ENCODE results near the gene ECHS1. TPM values are rescaled to one million over a fixed set of nuclear protein-coding genes. Genes with fewer than 3 reads are reported as not detected.

The ECHS1 gene
- total and polyA plus RNA-seq, 2 experiments from 2014 or later: 92.1 to 127 TPM

GRCh38 chr10:133421336-133422222, 48.4 kb upstream of the ECHS1 start (continued):
- TF ChIP-seq CTCF (conservative IDR thresholded peaks at IDR 0.05; ENCODE audit: low read depth in 2 of 2) (no peak), REST (IDR thresholded peaks at IDR 0.05; ENCODE audit: unreplicated experiment) (no peak), EZH2 (IDR thresholded peaks at IDR 0.05; ENCODE audit: low read depth, unreplicated experiment) (no peak), STAT1 (IDR thresholded peaks at IDR 0.05; ENCODE audit: unreplicated experiment) (no peak), JUNB (IDR thresholded peaks at IDR 0.05; ENCODE audit: unreplicated experiment) (no peak), ZNF114 (CRISPR knock-in tag; IDR thresholded peaks at IDR 0.05) (no peak), EZH2phosphoT487 (IDR thresholded peaks at IDR 0.05; ENCODE audit: unreplicated experiment) (no peak), ZNF331 (CRISPR knock-in tag; IDR thresholded peaks at IDR 0.05; ENCODE audit: low read depth) (no peak), NANOG (IDR thresholded peaks at IDR 0.05; ENCODE audit: borderline replicate concordance) (no peak), CREB1 (CRISPR knock-in tag; IDR thresholded peaks at IDR 0.05; ENCODE audit: low read depth) (no peak), ETS1 (IDR thresholded peaks at IDR 0.05) (no peak), POLR2AphosphoS5 (IDR thresholded peaks at IDR 0.05; ENCODE audit: low read depth) (no peak)

- H3K27ac ChIP-seq (ENCODE audit: low read depth): no peak overlapping the region
- H3F3A ChIP-seq (replicated peaks; ENCODE audit: low read depth): 0 out of 2 replicates have a peak, but pooled peaks cover 2% of the 10 kb centered on the region
- no peaks in the 10 kb centered on the region for H3K4me1 ChIP-seq (ENCODE audit: insufficient read depth)
- no peaks in the 10 kb centered on the region; the same call in 1 of the 2 replicates for H4K20me1 ChIP-seq (replicated peaks; ENCODE audit: insufficient read depth)
- peaks cover 16% of the 10 kb centered on the region for H3K36me3 Mint-ChIP-seq (ENCODE audit: low read depth)
- no peaks in the 10 kb centered on the region for H3K79me2 ChIP-seq (replicated peaks; ENCODE audit: insufficient read depth)
- ATAC-seq: no peak
- H3K4me2 ChIP-seq: no peak overlapping the region
- no peak overlapping the region for H3K4me3 ChIP-seq
- DNase-seq (ENCODE audit: low spot score): no peak
- peaks cover 20% of the 10 kb centered on the region for H3K27me3 Mint-ChIP-seq (ENCODE audit: insufficient read depth, low read depth, poor library complexity)
- peaks cover 19% of the 10 kb centered on the region for H3K27me3 ChIP-seq (ENCODE audit: insufficient read depth)
- H3K36me3 ChIP-seq (ENCODE audit: insufficient read depth): no peaks in the 10 kb centered on the region
- no peak overlapping the region for H3K27ac Mint-ChIP-seq
- H3K4me3 Mint-ChIP-seq: no peak overlapping the region
- H3K9me3 Mint-ChIP-seq: peaks cover 7% of the 10 kb centered on the region
- H2AFZ ChIP-seq: no peak overlapping the region
- H3K9me2 ChIP-seq (ENCODE audit: insufficient read depth): no peaks in the 10 kb centered on the region
- no peaks in the 10 kb centered on the region for H3K4me1 Mint-ChIP-seq
- TF ChIP-seq EZH2 (IDR thresholded peaks at IDR 0.05; ENCODE audit: low read depth, unreplicated experiment) (no peak), NANOG (IDR thresholded peaks at IDR 0.05; ENCODE audit: borderline replicate concordance) (no peak), REST (IDR thresholded peaks at IDR 0.05; ENCODE audit: unreplicated experiment) (no peak), ETS1 (IDR thresholded peaks at IDR 0.05) (no peak), EZH2phosphoT487 (IDR thresholded peaks at IDR 0.05; ENCODE audit: unreplicated experiment) (no peak), ZNF331 (CRISPR knock-in tag; IDR thresholded peaks at IDR 0.05; ENCODE audit: low read depth) (no peak), JUNB (IDR thresholded peaks at IDR 0.05; ENCODE audit: unreplicated experiment) (no peak), CREB1 (CRISPR knock-in tag; IDR thresholded peaks at IDR 0.05; ENCODE audit: low read depth) (no peak)
Observed at GRCh38 chr10:133420579-133420978, 47.4 kb upstream of the ECHS1 start.

All from GM23338 (cell line).